Mesenchymal stem cell (in vitro differentiated cells and primary cell): ENCODE data around the gene GRIK4. TPM values are rescaled to one million over a fixed set of nuclear protein-coding genes. Genes with fewer than 3 reads are reported as not detected.

Experiments
- DNase-seq: peaks from one replicate; pipeline ENCODE4 v3.0.0-alpha.2; 2013
- H2AFZ ChIP-seq: one replicate; pipeline ENCODE4 v1.6.1; 2013; ENCODE audit warnings: low read depth, mild to moderate bottlenecking, control low read depth, inconsistent platforms, low read length, moderate library complexity
- H2AK5ac ChIP-seq: 2 replicates; pipeline ENCODE4 v1.6.1; 2013; ENCODE audit warnings: low read length, moderate library complexity, mild to moderate bottlenecking, inconsistent platforms; ENCODE audit not compliant: severe bottlenecking
- H2BK120ac ChIP-seq: one replicate; pipeline ENCODE4 v1.6.1; 2013; ENCODE audit warnings: low read depth, mild to moderate bottlenecking, inconsistent platforms, low read length, moderate library complexity
- H2BK12ac ChIP-seq, 2 experiments: one replicate each; pipeline ENCODE4 v1.6.1; 2013; ENCODE audit warnings: inconsistent platforms in 2 of 2, low read length in 2 of 2, mild to moderate bottlenecking in 2 of 2, moderate library complexity in 2 of 2, control low read depth in 1 of 2
- H2BK15ac ChIP-seq: one replicate; pipeline ENCODE4 v1.6.1; 2013; ENCODE audit warnings: mild to moderate bottlenecking, low read depth, inconsistent platforms; ENCODE audit not compliant: poor library complexity, severe bottlenecking
- H2BK5ac ChIP-seq: 2 replicates; pipeline ENCODE4 v1.6.1; 2013; ENCODE audit warnings: low read depth, mild to moderate bottlenecking, low read length, control low read depth, inconsistent platforms; ENCODE audit not compliant: poor library complexity, severe bottlenecking
- H3K14ac ChIP-seq, 2 experiments: one replicate each; pipeline ENCODE4 v1.6.1; 2013; ENCODE audit warnings: inconsistent platforms in 2 of 2, low read length in 2 of 2, control low read depth in 1 of 2, mild to moderate bottlenecking in 1 of 2, moderate library complexity in 1 of 2
- H3K18ac ChIP-seq, 2 experiments: one replicate each; pipeline ENCODE4 v1.6.1; 2013; ENCODE audit warnings: inconsistent platforms in 2 of 2, low read length in 2 of 2, control low read depth in 1 of 2, low read depth in 1 of 2, mild to moderate bottlenecking in 1 of 2
- H3K23ac ChIP-seq, 2 experiments: one replicate each; pipeline ENCODE4 v1.6.1; 2013; ENCODE audit warnings: inconsistent platforms in 2 of 2, low read length in 2 of 2, mild to moderate bottlenecking in 2 of 2, moderate library complexity in 2 of 2, control low read depth in 1 of 2
- H3K27ac ChIP-seq: 2 replicates; pipeline ENCODE4 v1.5.1; 2013; ENCODE audit warnings: mild to moderate bottlenecking, moderate library complexity, low read length, control low read depth, inconsistent platforms; ENCODE audit not compliant: poor library complexity, severe bottlenecking
- H3K27me3 ChIP-seq, 2 experiments: 2 replicates each; pipeline versions ENCODE4 v1.6.1 to v1.7.0; 2013; ENCODE audit warnings: low read length in 2 of 2, mild to moderate bottlenecking in 2 of 2, moderate library complexity in 2 of 2, control low read depth in 1 of 2, inconsistent platforms in 1 of 2; ENCODE audit not compliant: control insufficient read depth in 1 of 2, insufficient read depth in 1 of 2
- H3K36me3 ChIP-seq, 2 experiments: 2 replicates each; pipeline versions ENCODE4 v1.6.1 to v1.7.0; 2013; ENCODE audit warnings: low read length in 2 of 2, control low read depth in 1 of 2, inconsistent platforms in 1 of 2, low read depth in 1 of 2, mild to moderate bottlenecking in 1 of 2; ENCODE audit not compliant: insufficient read depth in 2 of 2, control insufficient read depth in 1 of 2
- H3K4ac ChIP-seq, 2 experiments: one replicate each; pipeline ENCODE4 v1.6.1; 2013; ENCODE audit warnings: inconsistent platforms in 2 of 2, low read length in 2 of 2, mild to moderate bottlenecking in 2 of 2, moderate library complexity in 2 of 2, control low read depth in 1 of 2, low read depth in 1 of 2
- H3K4me1 ChIP-seq: 2 replicates; pipeline ENCODE4 v1.6.1; 2013; ENCODE audit warnings: low read depth, low read length, control low read depth; ENCODE audit not compliant: control insufficient read depth, insufficient read depth
- H3K4me2 ChIP-seq: 2 replicates; pipeline ENCODE4 v1.6.1; 2013; ENCODE audit warnings: low read length, mild to moderate bottlenecking, inconsistent platforms; ENCODE audit not compliant: poor library complexity, severe bottlenecking
- H3K4me3 ChIP-seq, 2 experiments: 2 replicates each; pipeline versions ENCODE4 v1.5.1 to v1.7.0; 2013; ENCODE audit warnings: low read length in 2 of 2, mild to moderate bottlenecking in 2 of 2, control low read depth in 1 of 2, low read depth in 1 of 2; ENCODE audit not compliant: insufficient read depth in 1 of 2
- H3K79me1 ChIP-seq: replicated peaks from 2 replicates; pipeline ENCODE4 v1.6.1; 2013; ENCODE audit warnings: mild to moderate bottlenecking, control low read depth, low read length, inconsistent platforms; ENCODE audit not compliant: poor library complexity, severe bottlenecking
- H3K9ac ChIP-seq: 2 replicates; pipeline ENCODE4 v1.7.0; 2013; ENCODE audit warnings: mild to moderate bottlenecking, low read length, moderate library complexity
- H3K9me3 ChIP-seq: 2 replicates; pipeline ENCODE4 v1.7.0; 2013; ENCODE audit warnings: mild to moderate bottlenecking, low read length; ENCODE audit not compliant: control insufficient read depth
- H4K8ac ChIP-seq: one replicate; pipeline ENCODE4 v1.6.1; 2013; ENCODE audit warnings: inconsistent platforms, mild to moderate bottlenecking, low read length, moderate library complexity
- H4K91ac ChIP-seq: one replicate; pipeline ENCODE4 v1.6.1; 2013; ENCODE audit warnings: mild to moderate bottlenecking, low read length, inconsistent platforms
- WGBS: methylation state at CpG from one replicate; pipeline ENCODE4 v1.1.7; 2013; ENCODE audit warnings: mixed read lengths; 5-methylcytosine and 5-hydroxymethylcytosine counted together
- polyA plus RNA-seq, 2 experiments: library from polyadenylated mRNA; stranded (reverse); fragments of 200-250 nt; gene quantifications; one replicate each; pipeline ENCODE4 v1.2.3, GENCODE V29; 2013

GRIK4 gene, protein sequence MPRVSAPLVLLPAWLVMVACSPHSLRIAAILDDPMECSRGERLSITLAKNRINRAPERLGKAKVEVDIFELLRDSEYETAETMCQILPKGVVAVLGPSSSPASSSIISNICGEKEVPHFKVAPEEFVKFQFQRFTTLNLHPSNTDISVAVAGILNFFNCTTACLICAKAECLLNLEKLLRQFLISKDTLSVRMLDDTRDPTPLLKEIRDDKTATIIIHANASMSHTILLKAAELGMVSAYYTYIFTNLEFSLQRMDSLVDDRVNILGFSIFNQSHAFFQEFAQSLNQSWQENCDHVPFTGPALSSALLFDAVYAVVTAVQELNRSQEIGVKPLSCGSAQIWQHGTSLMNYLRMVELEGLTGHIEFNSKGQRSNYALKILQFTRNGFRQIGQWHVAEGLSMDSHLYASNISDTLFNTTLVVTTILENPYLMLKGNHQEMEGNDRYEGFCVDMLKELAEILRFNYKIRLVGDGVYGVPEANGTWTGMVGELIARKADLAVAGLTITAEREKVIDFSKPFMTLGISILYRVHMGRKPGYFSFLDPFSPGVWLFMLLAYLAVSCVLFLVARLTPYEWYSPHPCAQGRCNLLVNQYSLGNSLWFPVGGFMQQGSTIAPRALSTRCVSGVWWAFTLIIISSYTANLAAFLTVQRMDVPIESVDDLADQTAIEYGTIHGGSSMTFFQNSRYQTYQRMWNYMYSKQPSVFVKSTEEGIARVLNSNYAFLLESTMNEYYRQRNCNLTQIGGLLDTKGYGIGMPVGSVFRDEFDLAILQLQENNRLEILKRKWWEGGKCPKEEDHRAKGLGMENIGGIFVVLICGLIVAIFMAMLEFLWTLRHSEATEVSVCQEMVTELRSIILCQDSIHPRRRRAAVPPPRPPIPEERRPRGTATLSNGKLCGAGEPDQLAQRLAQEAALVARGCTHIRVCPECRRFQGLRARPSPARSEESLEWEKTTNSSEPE
- 0.26 TPM for polyA plus RNA-seq (2013, experiment 1 of 2)
- 0.23 TPM for polyA plus RNA-seq (2013, experiment 2 of 2)

GRCh38 chr11:120511116-120511819 is at the start of gene GRIK4:
TSS of gene GRIK4 (plus strand) at chr11:120511748. CDS start at chr11:120660319, 148,571 bp downstream.
- Histone ChIP-seq H3K9me3 (no peaks in the 10 kb centered on the region), H3K36me3 (no peaks in the 10 kb centered on the region), H3K14ac (peak within 1 kb of the TSS in 1 of 2 experiments; percentile 57)

GRCh38 chr11:120462825-120463224 is 48.7 kb upstream of the GRIK4 start:
- no peak overlapping the region for H3K4me2 ChIP-seq
- H2BK12ac ChIP-seq = no peak overlapping the region
- 100% methylated on average over 1 of the region's 2 CpGs for WGBS
- H3K4me1 ChIP-seq = no peaks in the 10 kb centered on the region
- H3K4ac ChIP-seq = no peak overlapping the region
- H3K14ac ChIP-seq = no peak overlapping the region
- H3K9me3 ChIP-seq = no peaks in the 10 kb centered on the region
- no peak overlapping the region for H2BK5ac ChIP-seq
- H3K4me3 ChIP-seq = no peak overlapping the region
- no peak for DNase-seq
- H3K27ac ChIP-seq = no peak overlapping the region
- no peaks in the 10 kb centered on the region for H3K27me3 ChIP-seq
- H3K18ac ChIP-seq = no peak overlapping the region
- no peak overlapping the region for H2BK120ac ChIP-seq
- H2BK15ac ChIP-seq = no peak overlapping the region
- no peak overlapping the region for H3K23ac ChIP-seq
- no peak overlapping the region for H2AK5ac ChIP-seq
- H2AFZ ChIP-seq = no peak overlapping the region
- peaks cover 14% of the 10 kb centered on the region for H3K79me1 ChIP-seq
- no peak overlapping the region for H4K8ac ChIP-seq
- peaks cover 12 to 92% of the 10 kb centered on the region in 2 experiments for H3K36me3 ChIP-seq
- H4K91ac ChIP-seq = no peak overlapping the region
- H3K9ac ChIP-seq = no peak overlapping the region

More at GRCh38 chr11:120511116-120511819, at the start of gene GRIK4:
- no peak within 1 kb of the TSS for H2AK5ac ChIP-seq
- H3K23ac ChIP-seq = no peak within 1 kb of the TSS
- peak within 1 kb of the TSS; percentile 56 for H3K4me3 ChIP-seq
- no peak within 1 kb of the TSS for H2BK5ac ChIP-seq
- peak within 1 kb of the TSS in 1 of 2 experiments; percentile 54 for H2BK12ac ChIP-seq
- H3K4ac ChIP-seq = no peak within 1 kb of the TSS
- peak within 1 kb of the TSS; percentile 23 for H2BK120ac ChIP-seq
- no peak within 1 kb of the TSS for H3K27ac ChIP-seq
- H4K91ac ChIP-seq = peak within 1 kb of the TSS; percentile 18
- H3K9ac ChIP-seq = no peak within 1 kb of the TSS
- H2BK15ac ChIP-seq = peak within 1 kb of the TSS; percentile 78
- peak; percentile 74 for DNase-seq
- peak within 1 kb of the TSS; percentile 19 for H4K8ac ChIP-seq
- peaks cover 11% of the 10 kb centered on the region for H3K4me1 ChIP-seq
- H3K18ac ChIP-seq = peak within 1 kb of the TSS in 1 of 2 experiments; percentile 65
- H3K27me3 ChIP-seq = peaks cover 20 to 63% of the 10 kb centered on the region in 2 experiments
- H3K79me1 ChIP-seq = no peaks in the 10 kb centered on the region
- H2AFZ ChIP-seq = no peak within 1 kb of the TSS
- peak within 1 kb of the TSS; percentile 83 for H3K4me2 ChIP-seq
- under 1% methylated on average over 53 of the region's 95 CpGs for WGBS

DNA sequence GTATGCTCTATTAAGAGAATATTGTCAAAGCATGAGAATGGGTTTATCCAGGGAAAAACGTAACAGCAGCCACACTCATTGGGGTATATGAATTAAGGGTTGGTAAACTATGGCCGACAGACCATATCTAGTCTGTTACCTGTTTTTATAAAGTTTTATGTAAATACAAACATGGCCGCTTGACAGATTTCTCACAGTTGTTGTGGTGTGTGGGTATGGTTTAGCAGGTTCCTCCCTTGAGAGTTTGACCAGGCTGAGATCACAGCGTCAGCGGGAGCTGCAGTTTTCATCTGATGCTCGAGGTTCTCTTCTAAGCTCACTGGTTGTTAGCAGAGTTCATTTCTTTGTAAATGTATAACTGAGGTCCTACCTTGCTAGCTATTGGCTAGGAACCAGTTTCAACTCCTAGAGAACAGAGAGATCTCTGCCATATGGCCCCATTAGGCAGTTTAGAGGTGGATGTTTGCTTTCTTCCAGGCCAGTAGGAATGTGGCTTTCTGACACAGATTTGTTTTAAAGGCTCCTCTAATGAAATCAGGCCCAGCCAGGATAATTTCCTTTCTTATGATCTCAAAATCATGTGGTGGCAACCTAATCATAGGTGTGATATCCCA is 45.5 kb upstream of the GRIK4 start:
- WGBS = 81% methylated on average over 5 of the region's 6 CpGs
- Histone ChIP-seq H2BK120ac (no peak overlapping the region), H3K79me1 (peaks cover 14% of the 10 kb centered on the region)

More for the DNA sequence above, 45.5 kb upstream of the GRIK4 start:
- Histone ChIP-seq H4K91ac (no peak overlapping the region), H3K27me3 (no peaks in the 10 kb centered on the region), H3K4ac (no peak overlapping the region), H3K14ac (no peak overlapping the region), H3K9ac (no peak overlapping the region), H3K27ac (no peak overlapping the region), H2BK12ac (no peak overlapping the region), H3K4me2 (no peak overlapping the region), H3K36me3 (peaks cover 14 to 91% of the 10 kb centered on the region in 2 experiments), H3K23ac (no peak overlapping the region), H3K4me3 (no peak overlapping the region), H2BK5ac (no peak overlapping the region), H2AFZ (no peak overlapping the region), H3K4me1 (no peaks in the 10 kb centered on the region), H2AK5ac (no peak overlapping the region), H3K9me3 (no peaks in the 10 kb centered on the region), H4K8ac (no peak overlapping the region), H3K18ac (no peak overlapping the region), H2BK15ac (no peak overlapping the region)
- no peak for DNase-seq
